GM19239 (cell line): ENCODE results near the gene VSIG10L2.
"Not testable (repeated sequence)": the region's sequence is repeated elsewhere in the genome, so short reads cannot be mapped to it uniquely, and the experiment has no call there.

ENCODE experiments used
- DNase-seq: peaks from one replicate; pipeline ENCODE4 v3.0.0; 2011; ENCODE audit warnings: low spot score; ENCODE audit not compliant: insufficient read length
- FAIRE-seq: peaks from 2 replicates; lab custom pipeline; 2011; peaks lifted over from hg19 to GRCh38; lab: Jason Lieb, UNC

VSIG10L2 gene

DNA sequence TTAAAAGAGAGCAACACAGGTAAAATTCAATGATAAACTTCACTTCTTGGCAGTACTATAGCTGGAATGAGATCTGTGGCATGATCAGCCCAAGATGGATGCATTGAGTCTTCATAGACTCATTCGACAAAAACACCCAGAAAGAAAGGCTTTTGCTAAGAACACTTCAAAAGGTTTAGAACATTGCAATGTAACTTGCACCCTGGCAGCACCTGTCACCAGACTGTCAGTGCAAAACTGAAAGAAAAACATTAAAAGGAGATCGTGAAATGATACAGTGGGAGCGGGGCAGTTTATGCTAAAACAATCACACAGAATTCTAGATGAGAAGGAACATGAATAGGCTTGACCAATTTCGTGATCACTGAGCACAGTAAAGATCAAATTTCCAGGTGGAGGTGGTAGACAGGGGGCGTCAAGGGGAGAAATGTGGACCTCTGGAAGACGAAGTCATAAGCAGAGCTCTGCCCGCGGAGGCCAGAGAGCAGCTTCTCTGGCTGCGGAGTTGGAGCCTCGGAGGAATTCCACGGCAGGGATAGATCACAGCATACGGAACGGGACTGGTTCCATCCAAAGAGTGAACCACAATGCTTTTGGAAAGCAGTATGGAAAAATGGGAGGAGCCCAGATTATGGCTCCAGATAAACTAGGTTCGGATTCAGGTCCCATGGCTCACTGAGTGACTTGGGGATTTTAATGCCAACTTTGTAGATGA is 11.9 kb downstream of the VSIG10L2 start:
- FAIRE-seq, result no peak

DNA sequence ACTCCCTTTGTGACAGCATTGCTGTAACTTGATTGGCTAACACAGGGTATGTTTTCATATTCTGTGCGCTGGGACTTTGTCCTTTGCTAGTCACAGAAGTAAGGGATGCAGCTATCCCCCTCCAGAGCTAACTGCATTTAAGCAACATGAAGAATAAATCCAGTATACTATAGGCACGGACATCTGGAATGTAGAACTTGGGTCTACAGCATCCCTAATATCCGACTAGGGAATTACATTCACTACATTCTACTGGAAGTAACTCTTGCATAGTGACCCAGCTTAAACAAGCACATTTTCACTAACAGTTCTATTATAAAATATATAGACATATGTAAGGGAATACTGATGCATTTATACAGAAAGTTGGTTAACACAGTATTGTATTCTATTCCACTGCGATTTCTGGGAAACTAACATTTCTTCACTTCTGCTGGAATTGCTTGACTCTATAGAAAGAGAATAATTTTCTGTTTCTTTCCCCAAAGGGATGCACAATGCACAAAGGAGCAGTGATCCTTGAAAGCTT is 13.1 kb downstream of the VSIG10L2 start:
- FAIRE-seq, result no peak
- no peak for DNase-seq

More for the DNA sequence above, 11.9 kb downstream of the VSIG10L2 start:
- no peak for DNase-seq

DNA sequence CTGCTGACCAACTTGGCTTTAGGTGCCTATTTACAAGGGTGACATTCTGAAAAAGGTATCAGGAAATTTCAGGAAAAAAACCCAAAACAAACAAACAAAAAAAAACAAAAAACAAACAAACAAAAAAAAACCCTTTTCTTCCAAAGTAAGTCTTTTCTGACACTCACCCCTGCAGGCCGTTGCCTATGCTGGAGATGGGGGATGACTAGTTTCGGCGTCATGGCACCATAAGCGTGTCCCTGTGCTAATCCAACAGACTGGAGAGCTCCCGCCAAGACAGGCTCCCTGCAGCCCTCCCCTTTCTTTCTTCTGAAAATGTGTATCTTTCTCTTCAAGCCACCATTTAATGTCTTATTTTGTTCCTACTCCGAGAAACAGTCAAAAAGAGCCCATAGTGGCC is 13.7 kb downstream of the VSIG10L2 start:
- no peak for FAIRE-seq
- DNase-seq, result no peak

DNA sequence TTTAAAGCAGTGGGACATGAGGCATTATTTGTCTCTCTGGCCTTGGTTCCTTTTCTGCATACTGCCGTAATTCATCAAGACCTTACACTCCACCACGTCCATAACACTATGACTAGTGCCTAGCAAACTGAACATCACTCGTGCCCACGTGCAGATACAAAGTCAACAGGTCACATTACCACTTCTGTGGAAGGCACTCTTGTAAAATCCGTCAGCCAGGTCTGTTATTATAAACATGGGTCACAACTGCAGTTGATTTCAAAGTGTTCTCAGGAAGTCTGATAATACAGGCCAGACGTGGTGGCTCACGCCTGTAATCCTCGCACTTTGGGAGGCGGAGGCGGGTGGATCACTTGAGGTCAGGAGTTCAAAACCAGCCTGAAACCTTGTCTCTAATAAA is 14.1 kb downstream of the VSIG10L2 start:
- FAIRE-seq (no peak), DNase-seq (no peak)

DNA sequence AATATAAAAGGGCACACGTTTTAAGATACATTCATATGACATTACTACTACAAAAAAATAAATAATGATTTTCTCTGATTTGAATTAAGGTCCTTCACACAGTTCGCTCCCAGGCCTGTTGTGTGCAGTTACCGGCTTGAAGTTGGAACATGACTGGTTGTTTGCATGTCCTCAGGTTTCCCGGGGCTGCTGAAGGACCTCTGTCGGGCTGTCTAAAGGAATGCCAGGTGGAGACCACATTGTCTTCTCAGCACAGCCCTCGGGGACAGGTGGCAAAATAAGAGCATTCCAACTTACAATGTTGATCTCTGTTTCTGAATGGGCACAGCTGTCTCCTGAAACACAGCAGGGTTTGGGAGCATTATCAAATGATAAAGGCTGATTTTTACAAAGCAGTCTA is 14.9 kb downstream of the VSIG10L2 start:
- no peak for DNase-seq
- FAIRE-seq, result no peak

DNA sequence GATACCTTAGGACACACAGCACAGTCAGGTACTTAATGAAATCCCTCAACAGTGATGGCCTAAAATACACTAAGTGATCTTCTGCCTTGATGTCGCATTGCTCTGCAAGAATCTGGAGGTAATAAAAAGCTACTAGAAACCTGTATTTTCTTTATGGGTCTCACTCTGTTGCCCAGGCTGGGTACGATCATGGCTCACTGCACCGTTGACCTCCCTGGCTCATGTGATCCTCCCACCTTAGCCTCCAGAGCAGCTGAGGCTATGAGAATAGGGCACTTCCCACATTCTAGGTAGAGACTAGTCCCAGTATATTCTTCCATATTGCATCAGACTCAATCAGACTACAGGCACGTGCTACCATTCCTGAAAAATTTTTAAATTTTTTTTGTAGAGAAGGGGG is 21.7 kb downstream of the VSIG10L2 start:
- DNase-seq, result no peak
- no peak for FAIRE-seq

DNA sequence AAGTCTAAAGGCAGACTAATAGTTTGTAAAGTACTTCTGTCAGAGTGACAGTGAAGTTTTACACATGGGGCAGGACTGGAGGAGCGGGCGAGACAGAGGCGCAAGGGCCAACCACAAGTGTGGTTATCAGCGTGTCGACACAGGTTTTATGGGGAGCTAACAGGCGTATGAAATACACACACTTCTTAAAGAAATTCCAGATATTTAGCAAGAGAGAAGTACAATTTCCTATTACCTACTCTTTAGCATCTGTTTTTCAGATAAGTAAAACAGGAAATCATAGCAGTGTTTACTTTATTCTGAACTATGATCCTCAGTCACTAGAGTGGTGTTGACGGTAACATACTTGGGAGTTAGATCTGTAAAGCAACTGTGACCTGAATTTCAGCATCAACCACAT is 22.5 kb downstream of the VSIG10L2 start:
- no peak for DNase-seq

DNA sequence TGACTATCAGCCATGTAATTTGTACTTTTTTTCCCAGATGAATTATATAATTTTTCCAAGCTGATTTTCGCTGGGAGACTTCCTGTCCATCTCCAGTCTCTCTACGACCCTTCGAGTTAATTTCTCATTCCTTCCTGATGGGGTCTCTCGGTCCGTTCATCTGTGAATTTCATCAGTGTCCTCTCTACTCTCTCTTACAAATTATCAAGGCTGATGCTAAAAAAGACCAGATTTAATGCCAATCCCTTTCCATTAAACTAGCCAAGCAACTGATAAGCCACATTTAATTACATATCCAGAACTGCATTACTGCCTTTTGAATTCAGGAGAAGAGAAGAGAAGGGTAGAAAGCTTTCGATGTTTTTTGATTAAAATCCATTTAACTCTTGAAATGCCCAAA is 25.8 kb downstream of the VSIG10L2 start:
- FAIRE-seq (no peak), DNase-seq (no peak)

More for the DNA sequence above, 22.5 kb downstream of the VSIG10L2 start:
- FAIRE-seq, result no peak

DNA sequence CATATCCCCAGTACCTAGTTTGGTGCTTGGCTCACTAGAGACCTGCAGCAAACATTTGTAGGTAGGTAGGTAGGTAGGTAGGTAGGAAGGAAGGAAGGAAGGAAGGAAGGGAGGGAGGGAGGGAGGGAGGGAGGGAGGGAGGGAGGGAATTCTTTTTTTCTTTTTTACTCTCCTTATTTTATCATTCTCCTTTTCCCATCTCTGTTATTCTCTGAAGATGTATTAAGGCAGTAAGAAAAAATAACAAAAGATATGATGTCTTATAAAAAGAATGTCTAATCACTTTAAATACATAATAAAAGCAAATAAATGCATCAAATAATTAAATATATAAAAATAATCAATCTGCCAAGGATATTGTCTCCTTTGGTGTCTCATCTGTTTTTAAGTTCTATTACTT is 28.4 kb downstream of the VSIG10L2 start:
- DNase-seq (no peak), FAIRE-seq (no peak)

DNA sequence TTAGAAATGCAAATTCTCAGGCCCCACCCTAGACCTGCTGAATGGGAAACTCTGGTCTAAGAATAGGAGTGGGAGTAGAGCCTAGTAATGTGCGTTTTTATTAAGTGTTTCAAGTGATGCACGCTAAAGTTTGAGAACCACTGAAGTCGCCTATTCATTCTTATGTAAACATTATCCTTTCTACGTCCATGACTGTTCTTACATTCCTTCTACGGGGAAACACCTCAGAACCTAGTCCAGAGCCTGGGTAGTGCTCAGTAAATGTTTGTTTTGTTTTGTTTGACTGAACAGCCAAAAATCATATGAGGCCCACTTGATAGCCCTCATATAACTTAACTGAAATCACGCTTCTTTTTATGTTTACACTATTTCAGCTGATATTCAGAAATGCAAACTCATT is 29.8 kb downstream of the VSIG10L2 start:
- DNase-seq (no peak), FAIRE-seq (no peak)

DNA sequence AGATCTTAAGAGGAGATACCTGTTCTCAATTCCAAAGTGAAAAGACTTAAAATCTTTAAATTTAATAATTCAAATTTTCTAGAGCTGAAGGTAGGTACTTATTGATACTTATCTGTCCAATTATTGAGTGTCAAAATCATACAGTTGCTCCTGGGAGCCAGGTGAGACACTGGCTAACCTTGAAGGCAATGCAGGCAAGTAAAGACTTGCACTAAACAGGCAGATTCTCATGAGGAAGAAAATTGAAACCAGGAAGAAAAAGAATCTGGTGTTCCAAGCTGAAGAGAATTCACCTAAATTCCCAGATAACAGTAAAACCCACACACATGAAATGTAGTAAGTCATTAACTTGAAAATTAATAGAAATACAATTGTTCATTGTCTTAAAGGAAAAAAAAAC is 30.3 kb downstream of the VSIG10L2 start:
- DNase-seq (no peak), FAIRE-seq (no peak)

DNA sequence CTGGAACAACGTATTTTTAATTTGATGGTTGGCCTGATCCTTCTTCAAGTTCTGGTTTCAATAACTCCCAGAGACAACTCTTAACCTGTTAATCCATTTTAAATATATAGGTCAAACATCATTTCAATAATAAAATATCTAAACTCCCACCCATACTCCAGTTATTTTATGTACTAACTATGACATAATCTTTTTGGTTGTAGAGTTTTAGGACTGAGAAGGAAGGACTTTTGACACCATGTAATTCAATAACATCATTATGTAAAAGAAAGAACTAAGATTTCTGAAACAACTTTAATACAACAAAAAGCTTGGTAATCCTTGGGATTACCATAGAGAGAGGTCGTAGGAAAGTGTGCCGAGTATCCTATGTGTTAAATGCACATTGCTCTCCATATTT is 31.5 kb downstream of the VSIG10L2 start:
- FAIRE-seq, result no peak
- no peak for DNase-seq

DNA sequence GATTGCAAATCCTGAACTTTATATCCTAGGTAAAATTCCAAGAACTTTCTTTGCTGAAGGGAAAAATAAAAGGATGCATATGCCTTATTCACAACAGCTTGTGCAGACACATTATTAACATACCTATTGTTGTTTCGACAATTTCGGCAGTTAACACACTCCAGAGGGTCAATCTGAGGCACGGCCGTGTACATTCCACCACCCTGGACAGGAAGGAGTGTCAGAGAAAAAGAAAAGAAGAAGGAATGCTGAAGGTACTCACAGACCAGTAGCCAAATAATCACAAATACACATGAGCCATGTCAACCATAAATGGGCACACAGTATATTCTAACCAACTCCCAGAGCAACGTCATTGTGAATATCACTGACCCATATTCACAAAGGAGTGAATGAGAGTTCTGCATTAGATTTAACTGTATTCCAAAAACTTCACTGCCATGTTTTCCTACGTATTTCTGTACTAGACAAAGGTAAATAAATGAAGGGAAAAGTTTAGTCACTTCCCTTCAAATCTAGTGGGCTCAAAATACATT is 32.4 kb downstream of the VSIG10L2 start:
- FAIRE-seq (no peak), DNase-seq (no peak)

DNA sequence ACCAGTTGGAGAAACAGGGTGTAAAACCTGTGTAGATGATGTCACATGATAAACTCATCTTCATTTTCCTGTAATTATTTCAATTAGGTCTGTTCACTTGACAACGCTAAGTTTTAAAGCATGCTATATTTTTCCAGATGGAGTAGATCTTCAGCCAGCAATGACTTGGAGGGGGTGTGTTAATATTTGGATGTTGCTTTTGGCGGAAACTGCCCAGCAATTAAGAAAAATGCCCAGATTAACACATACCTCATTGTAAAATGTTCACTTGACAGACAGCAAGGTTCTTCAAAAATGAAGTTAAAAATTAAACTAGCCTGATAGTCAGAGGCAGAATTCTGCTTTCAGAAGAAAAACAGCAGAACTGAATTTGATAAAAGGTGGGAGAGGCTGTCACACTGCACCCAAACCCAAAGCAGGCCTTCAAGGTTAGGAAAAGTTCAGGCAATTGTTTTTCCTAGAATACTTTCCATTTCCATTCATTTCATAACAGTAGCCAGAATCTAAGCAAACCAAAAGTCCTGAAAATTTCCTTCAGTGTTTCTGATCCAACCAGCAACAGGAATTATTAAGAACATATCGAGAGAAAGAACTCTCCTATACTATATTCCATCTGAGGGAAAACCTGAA is 33.0 kb downstream of the VSIG10L2 start:
- DNase-seq (no peak), FAIRE-seq (no peak)

DNA sequence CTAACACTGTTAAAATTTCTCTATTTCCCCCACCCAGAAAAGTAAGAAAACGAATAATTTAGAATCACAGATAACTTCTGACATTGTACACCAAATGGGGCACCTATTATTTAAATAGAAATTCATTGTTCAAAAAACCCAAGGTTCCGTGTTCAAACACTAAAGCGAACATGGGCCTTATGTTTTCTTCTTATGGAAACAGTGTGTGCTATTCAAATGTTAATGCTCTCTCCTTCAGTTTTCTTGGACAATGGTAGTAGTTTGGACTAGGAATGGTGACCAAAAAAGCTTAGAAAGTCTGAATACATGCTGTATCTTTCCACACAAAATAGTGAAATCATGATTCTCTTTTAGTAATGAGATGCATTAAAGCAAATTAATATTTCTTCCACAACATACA is 33.7 kb downstream of the VSIG10L2 start:
- DNase-seq, result no peak
- no peak for FAIRE-seq

DNA sequence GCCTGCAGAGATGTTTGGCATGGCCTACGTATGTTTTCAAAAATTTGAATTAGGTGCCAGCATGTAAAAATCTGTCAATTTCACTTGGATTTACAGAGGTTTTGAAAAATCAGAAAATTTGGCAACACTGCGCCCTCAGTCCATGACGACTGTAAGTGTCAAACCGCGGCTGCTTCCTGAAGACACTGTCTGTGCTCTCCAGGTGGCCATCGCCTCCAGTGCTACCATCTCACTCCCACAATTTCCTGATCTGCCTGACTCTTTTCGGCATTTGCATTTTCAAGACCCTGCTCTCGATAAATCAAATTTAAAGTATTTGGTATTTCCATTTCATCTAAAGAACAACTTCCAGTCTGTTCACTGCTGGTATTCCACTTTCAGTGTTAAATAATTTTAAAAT is 34.6 kb downstream of the VSIG10L2 start:
- DNase-seq (no peak), FAIRE-seq (no peak)

DNA sequence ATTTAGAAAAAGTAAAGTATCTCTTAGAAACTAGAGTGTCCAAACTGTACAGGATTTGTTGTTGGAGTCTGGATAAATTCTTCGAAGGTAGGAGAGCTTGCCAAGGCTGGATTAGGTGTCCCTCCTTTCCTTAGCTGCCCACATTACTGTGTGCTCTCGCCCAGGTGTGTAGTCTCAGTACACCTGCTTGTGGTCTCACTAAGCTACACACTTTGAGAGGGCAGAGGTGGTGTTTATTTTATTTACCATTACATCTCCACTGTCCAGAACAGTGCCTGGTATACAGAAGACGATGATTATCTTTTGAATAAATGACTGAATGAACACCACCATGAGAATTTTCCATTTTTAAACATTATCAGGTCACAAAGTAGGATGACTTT is 36.5 kb downstream of the VSIG10L2 start:
- DNase-seq, result no peak

DNA sequence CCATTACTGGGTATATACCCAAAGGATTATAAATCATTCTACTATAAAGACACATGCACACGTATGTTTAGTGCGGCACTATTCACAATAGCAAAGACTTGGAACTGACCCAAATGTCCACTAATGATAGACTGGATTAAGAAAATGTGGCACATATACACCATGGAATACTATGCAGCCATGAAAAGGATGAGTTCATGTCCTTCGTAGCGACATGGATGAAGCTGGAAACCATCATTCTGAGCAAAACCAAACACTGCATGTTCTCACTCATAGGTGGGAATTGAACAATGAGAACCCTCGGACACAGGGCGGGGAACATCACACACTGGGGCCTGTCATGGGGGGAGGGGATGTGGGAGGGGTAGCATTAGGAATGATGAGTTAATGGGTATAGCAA is 40.1 kb downstream of the VSIG10L2 start:
- not testable (repeated sequence) for FAIRE-seq, DNase-seq

More for the DNA sequence above, 36.5 kb downstream of the VSIG10L2 start:
- no peak for FAIRE-seq

DNA sequence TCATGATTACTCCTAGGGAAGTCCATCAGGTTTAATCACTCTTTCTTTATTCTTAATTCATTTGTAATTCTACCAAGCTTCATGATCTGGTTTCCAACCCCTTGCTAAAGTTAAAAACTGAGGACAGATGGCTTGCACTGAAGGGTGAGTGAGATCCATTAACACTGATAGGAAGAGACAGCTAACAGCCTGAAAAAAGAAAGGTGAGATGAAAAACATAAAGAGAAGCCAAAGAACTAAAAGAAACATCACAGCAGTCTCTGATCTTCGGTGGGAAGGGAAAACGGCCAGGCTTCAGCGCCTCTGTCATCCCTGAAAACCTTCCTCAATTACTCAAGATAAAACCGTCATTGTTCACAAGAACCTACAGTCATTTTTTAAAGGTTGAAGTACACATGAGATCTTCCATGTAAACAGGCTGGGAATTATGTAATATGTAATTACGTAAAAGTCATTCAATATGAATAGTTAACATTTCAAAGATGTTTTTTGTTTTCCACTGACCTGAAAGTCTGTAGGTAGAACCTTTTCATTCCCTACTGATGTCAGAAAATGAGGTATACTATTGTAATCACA is 41.3 kb downstream of the VSIG10L2 start:
- DNase-seq (no peak), FAIRE-seq (no peak)

DNA sequence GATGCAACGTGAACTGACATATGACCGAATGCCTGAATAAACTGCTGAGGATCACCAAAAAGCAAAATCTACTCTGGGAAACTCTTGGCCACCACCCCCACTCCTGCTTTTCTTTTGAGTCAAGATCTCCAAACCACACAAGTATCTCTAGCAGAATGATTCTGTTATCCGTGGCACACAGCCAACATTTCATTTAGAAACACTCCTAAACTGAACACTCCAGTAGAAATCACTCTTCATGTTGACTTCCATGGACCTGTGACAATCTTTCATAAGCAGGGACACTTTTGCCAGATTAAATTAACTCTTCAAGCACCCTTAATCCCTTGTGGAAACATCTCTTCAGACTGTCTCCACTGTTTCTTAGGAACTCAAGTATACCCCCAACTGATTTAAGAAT is 44.4 kb downstream of the VSIG10L2 start:
- DNase-seq (no peak), FAIRE-seq (no peak)

DNA sequence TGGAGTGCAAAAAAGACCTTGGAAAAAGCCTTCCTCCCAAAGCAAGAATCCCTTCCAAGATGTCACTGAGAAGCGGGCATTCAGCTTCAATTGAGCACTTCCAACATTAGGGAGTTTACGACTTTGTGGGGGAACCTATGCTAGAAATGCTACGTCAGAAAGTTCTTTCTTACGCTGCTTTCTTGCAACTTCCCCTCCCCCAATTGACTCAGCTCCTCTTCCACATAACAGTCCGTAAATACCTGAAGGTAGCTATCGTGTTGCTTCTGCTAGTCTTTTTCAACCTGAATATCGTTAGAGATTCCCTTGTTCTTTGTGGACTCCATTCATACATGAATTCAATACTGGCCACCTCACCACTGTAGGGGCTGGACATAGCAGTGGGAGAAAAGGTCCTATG is 47.0 kb downstream of the VSIG10L2 start:
- no peak for DNase-seq

More for the DNA sequence above, 47.0 kb downstream of the VSIG10L2 start:
- no peak for FAIRE-seq
